Sigmoid colon (tissue), 7 donors: ENCODE data around the gene SLC12A4. TPM values are rescaled to one million over a fixed set of nuclear protein-coding genes. Genes with fewer than 3 reads are reported as not detected.

Source experiments
- DNase-seq: peaks from one replicate; pipeline ENCODE4 v3.0.0-alpha.2; 2019
- H3K27ac ChIP-seq, 4 donors: fragments of 200-600 bp; sonication (generic); one replicate each; pipeline ENCODE4 v1.5.1; 2016 to 2019; ENCODE audit warnings: mild to moderate bottlenecking in 1 of 4
- H3K27me3 ChIP-seq, 3 donors: fragments of 200-600 bp; sonication (generic); one replicate each; pipeline ENCODE4 v1.5.1; 2019; ENCODE audit warnings: mild to moderate bottlenecking in 1 of 3
- H3K36me3 ChIP-seq, 4 donors: fragments of 200-600 bp; sonication (generic); one replicate each; pipeline ENCODE4 v1.5.1; 2016 to 2019
- H3K4me1 ChIP-seq, 4 donors: fragments of 200-600 bp; sonication (generic); one replicate each; pipeline ENCODE4 v1.5.1; 2017 to 2019
- H3K4me3 ChIP-seq, 4 donors: fragments of 200-600 bp; sonication (generic); one replicate each; pipeline ENCODE4 v1.5.1; 2017 to 2019; ENCODE audit warnings: mild to moderate bottlenecking in 2 of 4, moderate library complexity in 1 of 4
- H3K9me3 ChIP-seq, 4 donors: fragments of 200-600 bp in 3 of 4; sonication (generic) in 3 of 4; one replicate each; pipeline versions ENCODE4 v1.5.1 to v1.6.1; 2013 to 2019
- CTCF ChIP-seq, 4 experiments: fragments of 450-650 bp in 3 of 4; fragments of 200-600 bp in 1 of 4; IDR thresholded peaks; one replicate each; pipeline ENCODE4 v1.5.1; 2016 to 2019; ENCODE audit warnings: antibody characterized with exemption in 4 of 4, mild to moderate bottlenecking in 3 of 4, moderate library complexity in 2 of 4
- EP300 ChIP-seq, 4 donors: sonication (generic); formaldehyde crosslinking; IDR thresholded peaks; one replicate each; pipeline ENCODE4 v1.6.1; 2017; ENCODE audit warnings: antibody characterized with exemption in 4 of 4
- POLR2A ChIP-seq, 2 donors: fragments of 450-650 bp; IDR thresholded peaks; one replicate each; pipeline ENCODE4 v1.6.1; 2016; ENCODE audit warnings: antibody characterized with exemption in 2 of 2, mild to moderate bottlenecking in 2 of 2, moderate library complexity in 2 of 2
- POLR2AphosphoS5 ChIP-seq, 4 donors: sonication (generic); formaldehyde crosslinking; IDR thresholded peaks; one replicate each; pipeline ENCODE4 v1.6.1; 2017; ENCODE audit warnings: antibody characterized with exemption in 4 of 4
- WGBS, 2 donors: extraction: QIAGEN DNeasy Blood & Tissue Kit; methylation state at CpG; one replicate each; pipeline ENCODE4 v1.1.7; 2013; 5-methylcytosine and 5-hydroxymethylcytosine counted together
- intact Hi-C: fragments of 100-400 bp; cut with DNase I; formaldehyde crosslinking; loops from one replicate; pipeline ENCODE4 v1.15.1; 2023
- polyA plus RNA-seq, 3 donors: library from polyadenylated mRNA; stranded (reverse); fragments of 200-250 nt; gene quantifications; one replicate each; pipeline ENCODE4 v1.2.3, GENCODE V29; 2013
- total RNA-seq, 4 donors: library from RNA; depleted of rRNA; stranded (reverse); fragments of >200 nt; gene quantifications; one replicate each; pipeline ENCODE4 v1.1.0, GENCODE V29; 2016
- donor health status: healthy with polysubstance abuse.
- donor health status: Bipolar disorder and iron deficiency.
- donor health status: healthy.

SLC12A4 gene
- total and polyA plus RNA-seq, 7 donors: 3.0 to 77.0 (median 27.6) TPM

- Histone ChIP-seq H3K36me3 (peaks cover 0 to 47% (median 20%) of the 10 kb centered on the region in 4 donors), H3K27me3 (no peaks in the 10 kb centered on the region), H3K9me3 (no peaks in the 10 kb centered on the region), H3K27ac (no peak overlapping the region), H3K4me3 (no peak overlapping the region), H3K4me1 (peaks cover 0 to 4% (median 0%) of the 10 kb centered on the region in 4 donors)
- 97% methylated on average over 36 of the region's 36 CpGs for WGBS, 2 donors
- no peak for TF ChIP-seq POLR2AphosphoS5 (IDR thresholded peaks at IDR 0.05)
- no peak for TF ChIP-seq EP300 (IDR thresholded peaks at IDR 0.05)
- no peak for TF ChIP-seq POLR2A (IDR thresholded peaks at IDR 0.05)
- intact Hi-C loops: no loop called here
- no peak for DNase-seq
Observed at GRCh38 chr16:67909056-67909742, 59.2 kb downstream of the SLC12A4 start.

- H3K27ac ChIP-seq: no peak overlapping the region
- H3K27me3 ChIP-seq: no peaks in the 10 kb centered on the region
- intact Hi-C loops: no loop called here
- H3K9me3 ChIP-seq: no peaks in the 10 kb centered on the region
- H3K4me1 ChIP-seq: peaks cover 0 to 4% (median 0%) of the 10 kb centered on the region in 4 donors
- DNase-seq: no peak
- WGBS, 2 donors: 92% methylated on average over 11 of the region's 11 CpGs
- no peak overlapping the region for H3K4me3 ChIP-seq
- TF ChIP-seq POLR2AphosphoS5 (IDR thresholded peaks at IDR 0.05): no peak
- TF ChIP-seq CTCF (IDR thresholded peaks at IDR 0.05): no peak
- TF ChIP-seq EP300 (IDR thresholded peaks at IDR 0.05): no peak
- no peak for TF ChIP-seq POLR2A (IDR thresholded peaks at IDR 0.05)
- peaks cover 0 to 47% (median 19%) of the 10 kb centered on the region in 4 donors for H3K36me3 ChIP-seq
Observed at GRCh38 chr16:67907397-67908180, 60.8 kb downstream of the SLC12A4 start.

- intact Hi-C loops: no loop called here
Observed at GRCh38 chr16:67902831-67903230, 65.6 kb downstream of the SLC12A4 start.

GRCh38 chr16:67901734-67902133 is 66.7 kb downstream of the SLC12A4 start:
- Histone ChIP-seq H3K4me1 (peaks cover 0 to 11% (median 4%) of the 10 kb centered on the region in 4 donors), H3K9me3 (no peaks in the 10 kb centered on the region), H3K27me3 (no peaks in the 10 kb centered on the region), H3K36me3 (peaks cover 0 to 11% (median 0%) of the 10 kb centered on the region in 4 donors), H3K4me3 (no peak overlapping the region), H3K27ac (no peak overlapping the region)
- WGBS, 2 donors: 30 to 72% methylated on average over 5 of the region's 5 CpGs
- no peak for TF ChIP-seq EP300 (IDR thresholded peaks at IDR 0.05)
- no peak for TF ChIP-seq POLR2AphosphoS5 (IDR thresholded peaks at IDR 0.05)
- no peak for TF ChIP-seq CTCF (IDR thresholded peaks at IDR 0.05)
- TF ChIP-seq POLR2A (IDR thresholded peaks at IDR 0.05): no peak
- intact Hi-C loops: no loop called here
- no peak for DNase-seq

More at GRCh38 chr16:67902831-67903230, 65.6 kb downstream of the SLC12A4 start:
- Histone ChIP-seq H3K4me1 (no peaks in the 10 kb centered on the region), H3K27ac (no peak overlapping the region), H3K4me3 (no peak overlapping the region), H3K27me3 (no peaks in the 10 kb centered on the region), H3K9me3 (no peaks in the 10 kb centered on the region), H3K36me3 (peaks cover 0 to 11% (median 0%) of the 10 kb centered on the region in 4 donors)
- no peak for TF ChIP-seq POLR2AphosphoS5 (IDR thresholded peaks at IDR 0.05)
- no peak for TF ChIP-seq CTCF (IDR thresholded peaks at IDR 0.05)
- no peak for TF ChIP-seq POLR2A (IDR thresholded peaks at IDR 0.05)
- TF ChIP-seq EP300 (IDR thresholded peaks at IDR 0.05): no peak
- no peak for DNase-seq
- 83 to 88% methylated on average over 4 of the region's 4 CpGs for WGBS, 2 donors

- 92 to 94% methylated on average over 3 of the region's 3 CpGs for WGBS, 2 donors
- Histone ChIP-seq H3K27me3 (no peaks in the 10 kb centered on the region), H3K4me3 (no peak overlapping the region), H3K36me3 (peaks cover 0 to 3% (median 0%) of the 10 kb centered on the region in 4 donors), H3K4me1 (peaks cover 0 to 40% (median 36%) of the 10 kb centered on the region in 4 donors), H3K9me3 (no peaks in the 10 kb centered on the region), H3K27ac (peak overlapping the region in 2 of 4 donors; percentile 33 to 47)
- DNase-seq: no peak
- intact Hi-C loops: no loop called here
- TF ChIP-seq POLR2AphosphoS5 (IDR thresholded peaks at IDR 0.05): no peak
- TF ChIP-seq CTCF (IDR thresholded peaks at IDR 0.05): no peak
- no peak for TF ChIP-seq POLR2A (IDR thresholded peaks at IDR 0.05)
- no peak for TF ChIP-seq EP300 (IDR thresholded peaks at IDR 0.05)
Observed at GRCh38 chr16:67897231-67897630, 71.2 kb downstream of the SLC12A4 start.
